Caco-2 (cell line): ENCODE results near the gene CC2D1A. TPM values are rescaled to one million over a fixed set of nuclear protein-coding genes. Genes with fewer than 3 reads are reported as not detected.

Experiments used
- BruUV-seq: library from RNA; stranded (reverse); fragments of 400-500 nt; replicated peaks from 2 replicates; lab custom pipeline; 2021; lab: Mats Ljungman, UMichigan
- CTCF ChIA-PET: fragments of 300-600 bp; sonication (Branson Sonifier 250); formaldehyde crosslinking; loops from one replicate; lab custom pipeline; 2022; ENCODE audit warnings: antibody characterized with exemption; lab: Charles Lee
- POLR2A ChIA-PET: fragments of 300-600 bp; sonication (Branson Sonifier 250); formaldehyde crosslinking; loops from one replicate; lab custom pipeline; 2022; ENCODE audit warnings: antibody characterized with exemption; lab: Charles Lee
- DNase-seq, 2 experiments: peaks; one replicate each; pipeline versions ENCODE4 v3.0.0 to v3.0.0-alpha.2; 2020 to 2022
- H3K27me3 ChIP-seq: replicated peaks from 2 replicates; pipeline ENCODE4 v1.6.0; 2011; ENCODE audit warnings: low read length; ENCODE audit not compliant: control insufficient read depth, insufficient read depth
- H3K36me3 ChIP-seq: 2 replicates; pipeline ENCODE4 v1.5.1; 2011; ENCODE audit warnings: low read length; ENCODE audit not compliant: control insufficient read depth, insufficient read depth
- H3K4me1 ChIP-seq: fragments of 250-450 bp; sonication (Bioruptor Pico); 2 replicates; pipeline ENCODE4 v1.5.1; 2020; ENCODE audit warnings: mild to moderate bottlenecking
- H3K4me3 ChIP-seq: 2 replicates; pipeline ENCODE4 v1.5.1; 2011; ENCODE audit warnings: low read depth, mild to moderate bottlenecking, control low read depth, low read length
- H3K9me3 ChIP-seq: fragments of 250-450 bp; sonication (Bioruptor Pico); 2 replicates; pipeline ENCODE4 v1.5.1; 2020; ENCODE audit warnings: mild to moderate bottlenecking, moderate library complexity
- H3K27ac Mint-ChIP-seq: one replicate; pipeline ENCODE4 v1.8.0; 2022; ENCODE audit warnings: mixed read lengths; ENCODE audit not compliant: unreplicated experiment
- H3K27me3 Mint-ChIP-seq: one replicate; pipeline ENCODE4 v1.8.0; 2022; ENCODE audit warnings: mixed read lengths; ENCODE audit not compliant: insufficient read depth, unreplicated experiment
- H3K36me3 Mint-ChIP-seq: one replicate; pipeline ENCODE4 v1.8.0; 2022; ENCODE audit warnings: mild to moderate bottlenecking, mixed read lengths; ENCODE audit not compliant: insufficient read depth, unreplicated experiment
- H3K4me1 Mint-ChIP-seq: one replicate; pipeline ENCODE4 v1.8.0; 2022; ENCODE audit warnings: low read depth, mixed read lengths; ENCODE audit not compliant: unreplicated experiment
- H3K4me3 Mint-ChIP-seq: one replicate; pipeline ENCODE4 v1.8.0; 2022; ENCODE audit warnings: mild to moderate bottlenecking, moderate library complexity, mixed read lengths; ENCODE audit not compliant: unreplicated experiment
- H3K9me3 Mint-ChIP-seq: one replicate; pipeline ENCODE4 v1.8.0; 2022; ENCODE audit warnings: mixed read lengths; ENCODE audit not compliant: unreplicated experiment
- intact Hi-C: fragments of 100-400 bp; cut with micrococcal nuclease; formaldehyde crosslinking; loops from one replicate; pipeline ENCODE4 v1.10.0; 2022; ENCODE audit not compliant: unreplicated experiment
- total RNA-seq: library from RNA; stranded (reverse); gene quantifications from 2 replicates; pipeline ENCODE4 v1.2.3, GENCODE V29; 2022
- TF ChIP-seq, protein P1 (sequence below), 2 experiments: fragments of 200-600 bp in 1 of 2; IDR thresholded peaks; 1 replicate in 1 of 2; 2 replicates in 1 of 2; pipeline versions ENCODE4 v1.5.1 to v1.8.0; 2011 to 2022; ENCODE audit warnings: antibody characterized with exemption in 1 of 2, control low read depth in 1 of 2, inconsistent platforms in 1 of 2, low read depth in 1 of 2, low read length in 1 of 2, mild to moderate bottlenecking in 1 of 2, moderate library complexity in 1 of 2; ENCODE audit not compliant: insufficient read depth in 1 of 2, severe bottlenecking in 1 of 2, unreplicated experiment in 1 of 2

CC2D1A gene
- total RNA-seq, 1 experiment from 2014 or later: 48.2 TPM

- Mint-ChIP-seq H3K9me3 (no peaks in the 10 kb centered on the region), H3K4me3 (peak overlapping the region; percentile 78), H3K27ac (no peak overlapping the region), H3K27me3 (peaks cover 6% of the 10 kb centered on the region), H3K4me1 (peaks cover 15% of the 10 kb centered on the region), H3K36me3 (peaks cover 8% of the 10 kb centered on the region)
- H3K9me3 ChIP-seq: no peaks in the 10 kb centered on the region
- ChIA-PET CTCF (interaction anchor here (0.6 to 0.7 kb wide), 3 partner anchors 13 to 607 kb away, joined by 3 to 4 read pairs (median 3); no protein-coding TSS in a partner anchor), POLR2A (interaction anchor here (0.6 to 0.7 kb wide), 3 partner anchors 53 to 159 kb away, joined by 3 to 8 read pairs (median 3); no protein-coding TSS in a partner anchor)
- TF ChIP-seq, protein P1, sequence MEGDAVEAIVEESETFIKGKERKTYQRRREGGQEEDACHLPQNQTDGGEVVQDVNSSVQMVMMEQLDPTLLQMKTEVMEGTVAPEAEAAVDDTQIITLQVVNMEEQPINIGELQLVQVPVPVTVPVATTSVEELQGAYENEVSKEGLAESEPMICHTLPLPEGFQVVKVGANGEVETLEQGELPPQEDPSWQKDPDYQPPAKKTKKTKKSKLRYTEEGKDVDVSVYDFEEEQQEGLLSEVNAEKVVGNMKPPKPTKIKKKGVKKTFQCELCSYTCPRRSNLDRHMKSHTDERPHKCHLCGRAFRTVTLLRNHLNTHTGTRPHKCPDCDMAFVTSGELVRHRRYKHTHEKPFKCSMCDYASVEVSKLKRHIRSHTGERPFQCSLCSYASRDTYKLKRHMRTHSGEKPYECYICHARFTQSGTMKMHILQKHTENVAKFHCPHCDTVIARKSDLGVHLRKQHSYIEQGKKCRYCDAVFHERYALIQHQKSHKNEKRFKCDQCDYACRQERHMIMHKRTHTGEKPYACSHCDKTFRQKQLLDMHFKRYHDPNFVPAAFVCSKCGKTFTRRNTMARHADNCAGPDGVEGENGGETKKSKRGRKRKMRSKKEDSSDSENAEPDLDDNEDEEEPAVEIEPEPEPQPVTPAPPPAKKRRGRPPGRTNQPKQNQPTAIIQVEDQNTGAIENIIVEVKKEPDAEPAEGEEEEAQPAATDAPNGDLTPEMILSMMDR (IDR thresholded peaks at IDR 0.05; ENCODE audit: insufficient read depth in 1 of 2, low read depth in 1 of 2, low read length in 1 of 2, severe bottlenecking in 1 of 2, unreplicated experiment in 1 of 2): no peak
- DNase-seq: no peak
- H3K4me1 ChIP-seq: peaks cover 13% of the 10 kb centered on the region
- no peaks in the 10 kb centered on the region for H3K36me3 ChIP-seq
- peak overlapping the region; percentile 60 for H3K4me3 ChIP-seq
- no TSS peak for BruUV-seq
- H3K27me3 ChIP-seq: no peaks in the 10 kb centered on the region
- intact Hi-C loops: no loop called here
These were observed 40.2 kb upstream of the CC2D1A start for GRCh38 chr19:13865571-13866462.

DNA sequence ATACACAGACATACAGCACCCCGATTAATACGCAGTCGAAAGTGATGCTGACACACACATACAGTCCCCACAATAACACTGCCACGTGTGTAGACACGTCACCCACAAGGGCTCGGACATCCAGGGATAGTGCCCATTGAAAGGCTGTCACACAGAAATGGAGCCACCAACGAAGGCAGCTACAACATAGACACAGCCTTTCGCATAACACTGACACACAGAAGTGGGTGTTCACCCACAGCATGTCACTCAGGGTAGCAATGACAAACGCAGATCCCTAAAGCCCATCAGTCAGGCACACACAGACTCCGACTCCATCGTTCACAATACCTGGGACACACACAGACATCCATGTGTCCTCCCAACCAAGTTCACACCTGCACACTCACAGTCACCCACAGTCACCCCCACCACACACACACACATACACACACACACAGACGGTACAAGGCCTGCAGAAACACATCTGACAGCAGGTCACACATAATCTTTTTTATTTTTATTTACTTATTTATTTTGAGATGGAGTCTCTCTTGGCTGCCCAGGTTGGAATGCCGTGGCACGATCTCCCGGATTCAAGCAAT is 39.4 kb upstream of the CC2D1A start:
- peaks cover 12% of the 10 kb centered on the region for H3K4me1 ChIP-seq
- ChIA-PET POLR2A (interaction anchor here (0.7 kb wide), 1 partner anchor 158 kb away, joined by 3 read pairs; no protein-coding TSS in a partner anchor), CTCF (interaction anchor here (0.7 kb wide), 1 partner anchor 82 kb away, joined by 3 read pairs; no protein-coding TSS in a partner anchor)
- intact Hi-C loops: no loop called here
- no peak overlapping the region for H3K27ac Mint-ChIP-seq
- DNase-seq: no peak
- no peaks in the 10 kb centered on the region for H3K27me3 ChIP-seq
- H3K4me3 ChIP-seq: peak overlapping the region; percentile 60
- peaks cover 7% of the 10 kb centered on the region for H3K36me3 Mint-ChIP-seq
- peaks cover 14% of the 10 kb centered on the region for H3K4me1 Mint-ChIP-seq
- TF ChIP-seq, protein P1 (IDR thresholded peaks at IDR 0.05; ENCODE audit: insufficient read depth in 1 of 2, low read depth in 1 of 2, low read length in 1 of 2, severe bottlenecking in 1 of 2, unreplicated experiment in 1 of 2): no peak
- H3K9me3 ChIP-seq: no peaks in the 10 kb centered on the region
- peak overlapping the region; percentile 78 for H3K4me3 Mint-ChIP-seq
- H3K27me3 Mint-ChIP-seq: peaks cover 6% of the 10 kb centered on the region
- no TSS peak for BruUV-seq
- no peaks in the 10 kb centered on the region for H3K9me3 Mint-ChIP-seq
- no peaks in the 10 kb centered on the region for H3K36me3 ChIP-seq

DNA sequence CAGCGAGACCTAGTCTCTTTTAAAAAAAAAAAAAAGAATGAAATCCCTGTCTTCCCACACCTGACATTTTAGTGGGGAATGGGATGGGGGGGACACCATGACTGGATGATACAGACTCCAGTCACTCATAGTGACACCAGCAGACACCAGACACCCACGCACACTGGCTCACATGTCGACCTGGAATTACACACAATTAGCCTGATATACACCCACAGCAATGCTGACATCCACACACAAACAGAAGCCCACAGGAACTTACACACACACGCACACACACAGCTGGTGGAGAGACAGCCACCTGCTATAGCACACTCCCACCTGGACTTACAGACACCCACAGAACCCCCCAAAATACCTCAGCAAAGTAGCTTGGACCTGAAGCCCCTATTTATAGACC is 37.3 kb upstream of the CC2D1A start:
- no peaks in the 10 kb centered on the region for H3K27me3 ChIP-seq
- no peaks in the 10 kb centered on the region for H3K36me3 ChIP-seq
- peaks cover 7% of the 10 kb centered on the region for H3K4me1 Mint-ChIP-seq
- no peak for DNase-seq
- TF ChIP-seq, protein P1 (IDR thresholded peaks at IDR 0.05; ENCODE audit: insufficient read depth in 1 of 2, low read depth in 1 of 2, low read length in 1 of 2, severe bottlenecking in 1 of 2, unreplicated experiment in 1 of 2): no peak
- 0 out of 2 replicates have a peak, but pooled peaks cover 7% of the 10 kb centered on the region for H3K4me1 ChIP-seq
- intact Hi-C loops: no loop called here
- H3K27me3 Mint-ChIP-seq: peaks cover 6% of the 10 kb centered on the region
- H3K4me3 Mint-ChIP-seq: no peak overlapping the region
- no peaks in the 10 kb centered on the region for H3K9me3 Mint-ChIP-seq
- no peaks in the 10 kb centered on the region for H3K36me3 Mint-ChIP-seq
- ChIA-PET POLR2A (no interaction called here), CTCF (interaction anchor here (0.6 kb wide), 1 partner anchor 14 kb away, joined by 4 read pairs; no protein-coding TSS in a partner anchor)
- no peak overlapping the region for H3K4me3 ChIP-seq
- BruUV-seq: no TSS peak
- H3K9me3 ChIP-seq: no peaks in the 10 kb centered on the region
- H3K27ac Mint-ChIP-seq: no peak overlapping the region
